Dedifferentiated amniotic fluid mesenchymal stem cell (primary cell): ENCODE results near the gene CCDC116.
"Not testable (repeated sequence)": the region's sequence is repeated elsewhere in the genome, so short reads cannot be mapped to it uniquely, and the experiment has no call there.

Experiments used
- DNase-seq: peaks from one replicate; pipeline ENCODE4 v3.0.0-alpha.2; 2016; ENCODE audit errors: extremely low spot score

The CCDC116 gene

GRCh38 chr22:21629255-21630149 lies 3.1 kb upstream of the CCDC116 start, which contains the start of gene YDJC:
Gene YDJC (minus strand): TSS chr22:21630022. CDS start chr22:21630014, 8 bp downstream.
- DNase-seq, result peak; percentile 86

DNA sequence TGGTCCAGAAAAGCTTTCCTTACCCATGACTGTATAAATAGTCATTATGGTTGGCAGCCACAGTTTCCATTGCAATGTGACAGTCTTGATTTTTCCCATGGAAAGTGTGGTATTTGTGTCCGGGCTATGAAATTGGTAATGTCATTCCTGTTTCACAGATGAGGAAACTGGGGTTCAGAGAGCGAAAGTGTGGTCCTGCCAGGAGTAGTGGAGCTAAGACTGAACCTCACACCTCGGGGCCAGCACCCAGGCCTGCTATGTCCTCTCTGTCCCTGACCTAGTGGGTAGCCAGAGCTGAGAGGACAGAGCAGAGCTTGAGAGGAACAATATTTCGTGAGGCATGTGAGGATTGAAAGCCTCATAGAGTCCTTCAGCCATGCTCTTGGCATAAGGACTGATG lies 1.5 kb upstream of the CCDC116 start:
- no peak for DNase-seq

GRCh38 chr22:21632931-21633330 lies 371 bp downstream of the CCDC116 start:
- no peak for DNase-seq

GRCh38 chr22:21633481-21633880 lies 921 bp downstream of the CCDC116 start:
- no peak for DNase-seq

- no peak for DNase-seq
Observed at GRCh38 chr22:21634081-21634480, 1.5 kb downstream of the CCDC116 start.

GRCh38 chr22:21634844-21635243 lies 2.3 kb downstream of the CCDC116 start:
- DNase-seq, result no peak

DNA sequence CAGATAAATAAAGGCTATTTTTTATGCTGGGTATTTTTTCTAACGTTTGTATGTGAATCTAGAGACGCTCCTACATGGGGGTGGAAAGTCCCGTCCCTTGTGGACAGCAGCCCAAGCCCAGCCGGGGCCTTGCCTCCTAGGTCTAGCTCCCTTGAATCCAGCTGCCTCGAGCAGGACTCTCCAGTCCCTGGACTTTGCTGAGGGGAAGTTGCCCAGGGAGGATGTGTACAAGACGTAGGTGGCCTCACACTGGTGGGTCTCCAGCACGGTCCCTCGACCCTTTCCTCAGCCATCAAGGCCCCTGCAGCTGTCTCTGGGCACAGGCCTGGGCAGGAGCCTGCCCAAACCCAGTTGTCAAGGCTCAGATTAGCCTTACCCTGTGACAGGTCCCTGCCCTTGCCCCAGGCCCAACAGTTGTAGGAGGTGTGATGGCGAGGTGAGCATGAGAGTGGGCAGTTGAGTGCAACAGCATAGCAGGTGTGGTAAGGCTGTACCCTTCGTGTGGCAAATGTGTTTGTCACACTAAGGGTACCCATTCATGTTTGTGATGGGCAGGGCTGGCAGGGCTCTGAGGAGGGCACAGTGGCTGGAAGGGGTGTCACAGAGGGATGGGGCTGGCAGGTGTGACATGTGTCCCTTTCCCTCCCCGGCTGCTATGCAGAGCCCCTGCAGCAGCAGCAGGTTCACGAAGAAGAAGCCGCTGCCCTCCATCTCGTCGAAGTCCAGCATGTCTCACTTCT lies 3.4 kb downstream of the CCDC116 start:
- no peak for DNase-seq

- DNase-seq, result no peak
Observed at GRCh38 chr22:21636629-21637218, 4.2 kb downstream of the CCDC116 start.

DNA sequence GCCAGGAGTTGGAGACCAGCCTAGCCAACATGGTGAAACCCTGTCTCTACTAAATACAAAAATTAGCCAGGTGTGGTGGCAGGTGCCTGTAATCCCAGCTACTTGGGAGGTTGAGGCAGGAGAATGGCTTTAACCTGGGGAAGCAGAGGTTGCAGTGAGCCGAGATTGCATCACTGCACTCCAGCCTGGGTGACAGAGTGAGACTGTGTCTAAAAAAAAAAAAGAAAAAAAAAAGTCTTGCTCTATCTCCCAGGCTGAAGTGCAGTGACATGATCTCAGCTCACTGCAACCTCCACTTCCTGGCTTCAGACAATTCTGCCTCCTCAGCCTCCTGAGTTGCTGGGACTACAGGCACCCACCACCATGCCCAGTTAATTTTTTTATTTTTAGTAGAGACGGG lies 4.9 kb downstream of the CCDC116 start:
- not testable (repeated sequence) for DNase-seq

DNA sequence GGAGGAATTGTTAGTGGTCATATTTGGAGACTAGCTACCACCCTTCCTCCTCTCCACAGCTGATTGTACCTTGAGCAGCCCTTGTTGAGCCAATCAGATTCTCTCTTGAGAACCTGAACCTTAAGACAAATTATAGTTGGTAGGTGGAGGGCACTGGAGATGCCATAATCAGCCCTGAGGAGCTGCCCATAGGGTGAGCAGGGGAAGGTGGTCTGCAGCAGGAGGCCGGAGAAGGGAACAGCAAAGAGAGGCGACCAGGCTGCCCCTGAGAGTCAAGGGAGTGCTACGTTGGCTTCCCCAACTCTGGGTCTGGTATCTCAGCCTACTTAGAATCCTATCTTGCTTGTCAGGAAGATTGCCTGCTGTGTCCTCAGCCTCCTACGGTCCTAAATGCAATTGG lies 6.8 kb downstream of the CCDC116 start:
- DNase-seq, result no peak

DNA sequence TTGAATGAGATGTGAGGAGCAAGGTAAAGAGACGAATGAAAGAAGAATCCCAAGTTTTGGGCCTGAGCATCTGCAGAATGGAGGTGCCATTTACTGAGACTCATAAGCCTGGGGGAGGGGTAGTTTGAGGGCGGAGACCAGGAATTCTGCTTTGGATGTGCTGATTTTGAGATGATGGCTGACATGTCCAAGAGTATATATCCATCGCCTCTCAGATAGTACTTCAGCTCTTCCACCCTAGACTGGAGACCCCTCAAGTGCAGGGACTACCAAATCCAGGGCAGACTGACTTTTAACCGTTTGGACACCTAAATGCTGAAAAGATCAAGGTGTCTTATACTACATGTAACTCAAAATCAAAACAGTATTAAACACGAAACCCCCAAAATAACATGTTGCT lies 8.2 kb downstream of the CCDC116 start:
- no peak for DNase-seq

DNA sequence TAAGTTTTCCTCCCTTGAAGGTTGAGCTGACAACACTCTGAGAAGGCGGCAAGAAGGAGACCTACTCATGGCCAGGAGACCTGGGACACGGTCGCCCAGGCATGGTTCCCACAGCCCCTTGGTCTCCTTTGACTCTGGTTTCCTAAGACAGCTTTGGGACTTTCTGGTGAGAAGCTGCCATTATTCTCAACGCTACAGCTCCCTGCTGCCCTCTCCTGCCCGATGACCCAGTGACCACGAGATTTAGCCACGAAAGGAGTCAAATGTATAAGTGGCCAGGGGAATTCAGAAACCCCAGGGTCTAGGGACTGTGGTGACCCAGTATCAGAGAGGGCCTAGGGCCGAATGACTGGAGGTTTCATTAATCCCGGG lies 8.8 kb downstream of the CCDC116 start:
- no peak for DNase-seq

- peak; percentile 98 for DNase-seq
Observed at GRCh38 chr22:21641789-21642583, 9.4 kb downstream of the CCDC116 start, which contains the start of gene SDF2L1. Gene SDF2L1 (plus strand): TSS chr22:21642302. CDS start chr22:21642337, 35 bp downstream.

GRCh38 chr22:21642584-21643448 lies 10.3 kb downstream of the CCDC116 start:
- DNase-seq, result peak; percentile 25

DNA sequence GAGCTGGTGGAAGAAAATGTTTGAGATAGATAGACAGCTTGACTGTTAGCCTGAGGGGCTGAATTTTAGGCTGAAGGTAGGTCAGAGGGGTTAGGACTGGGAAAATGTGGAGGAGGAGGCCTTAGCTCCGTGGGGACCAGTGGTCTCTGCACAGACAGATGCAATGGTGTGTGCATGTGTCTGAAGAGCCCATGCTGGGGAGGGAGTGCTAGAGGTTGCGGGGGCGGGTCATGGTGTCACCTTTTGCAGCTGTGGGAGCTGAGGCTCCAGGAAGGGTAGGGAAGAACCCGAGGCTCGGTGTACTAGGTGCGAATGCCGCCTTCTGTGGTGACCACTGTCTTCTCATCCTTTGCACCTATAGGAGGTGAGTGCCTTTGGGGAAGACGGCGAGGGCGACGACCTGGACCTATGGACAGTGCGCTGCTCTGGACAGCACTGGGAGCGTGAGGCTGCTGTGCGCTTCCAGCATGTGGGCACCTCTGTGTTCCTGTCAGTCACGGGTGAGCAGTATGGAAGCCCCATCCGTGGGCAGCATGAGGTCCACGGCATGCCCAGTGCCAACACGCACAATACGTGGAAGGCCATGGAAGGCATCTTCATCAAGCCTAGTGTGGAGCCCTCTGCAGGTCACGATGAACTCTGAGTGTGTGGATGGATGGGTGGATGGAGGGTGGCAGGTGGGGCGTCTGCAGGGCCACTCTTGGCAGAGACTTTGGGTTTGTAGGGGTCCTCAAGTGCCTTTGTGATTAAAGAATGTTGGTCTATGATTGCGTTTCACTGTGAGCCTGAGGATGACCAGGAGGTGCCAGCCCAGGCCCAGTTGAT lies 11.2 kb downstream of the CCDC116 start:
- DNase-seq, result no peak

- not testable (repeated sequence) for DNase-seq
Observed at GRCh38 chr22:21645513-21645912, 13.0 kb downstream of the CCDC116 start.

DNA sequence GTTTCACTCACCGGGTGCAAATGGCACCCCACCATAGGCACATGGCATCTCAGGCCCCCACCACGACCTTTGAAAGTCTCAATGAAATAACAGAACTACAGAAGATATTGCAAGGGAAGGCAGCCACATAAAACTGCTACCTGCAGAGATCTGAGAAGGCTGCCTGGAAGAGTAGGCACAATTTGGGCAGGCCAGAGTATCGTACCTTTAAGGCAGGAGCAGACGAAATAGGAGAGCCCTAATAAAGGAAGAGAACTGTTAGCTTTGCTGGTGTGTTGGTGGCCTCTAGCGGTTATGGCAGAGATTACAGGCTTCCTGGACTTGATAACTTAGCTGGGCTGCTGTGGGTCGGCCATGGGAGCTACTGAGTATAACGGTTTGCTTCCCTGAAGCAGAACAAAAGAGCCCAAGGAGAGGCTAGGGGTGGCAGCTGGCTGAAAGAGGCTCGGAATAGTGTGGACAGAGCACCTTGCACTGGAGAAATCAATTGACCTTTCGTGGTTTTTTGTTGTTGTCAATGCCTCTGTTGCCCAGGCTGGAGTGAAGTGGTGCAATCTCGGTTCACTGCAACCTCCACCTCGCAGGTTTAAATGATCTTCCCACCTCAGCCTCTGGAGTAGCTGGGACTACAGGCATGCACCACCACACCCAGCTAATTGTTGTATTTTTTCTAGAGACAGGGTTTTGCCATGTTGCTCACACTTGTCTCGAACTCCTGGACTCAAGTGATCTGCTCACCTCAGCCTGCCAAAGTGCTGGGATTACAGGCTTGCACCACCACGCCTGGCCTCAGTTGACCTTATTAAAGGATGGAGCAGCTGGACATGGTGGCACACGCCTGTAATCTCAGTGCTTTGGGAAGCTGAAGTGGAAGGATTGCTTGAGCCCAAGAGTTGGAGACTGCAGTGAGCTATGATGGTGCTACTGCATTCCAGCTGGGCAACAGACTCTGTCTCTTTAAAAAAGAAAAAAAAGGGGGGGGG lies 14.3 kb downstream of the CCDC116 start:
- peak; percentile 92 for DNase-seq

DNA sequence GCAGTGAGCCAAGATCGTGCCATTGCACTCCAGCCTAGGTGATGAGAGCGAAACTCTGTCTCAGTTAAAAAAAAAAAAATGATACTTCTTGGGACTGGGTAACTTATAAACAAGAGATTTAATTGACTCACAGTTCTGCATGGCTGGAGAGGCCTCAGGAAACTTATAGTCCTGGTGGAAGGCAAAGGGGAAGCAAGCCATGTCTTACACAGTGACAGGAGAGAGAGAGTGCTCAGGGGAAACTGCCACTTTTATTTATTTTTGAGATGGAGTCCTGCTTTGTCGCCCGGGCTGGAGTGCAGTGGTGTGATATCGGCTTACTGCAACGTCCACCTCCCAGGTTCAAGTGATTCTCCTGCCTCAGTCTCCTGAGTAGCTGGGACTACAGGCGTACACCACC lies 17.7 kb downstream of the CCDC116 start:
- DNase-seq, result no peak
